HG02884 (cell line): ENCODE measurements around the gene SLCO3A1.

Source experiments
- ATAC-seq: cut with Tn5 transposase; IDR thresholded peaks from one replicate; pipeline ENCODE4 v1.9.1; 2021; ENCODE audit warnings: mild to moderate bottlenecking, moderate library complexity; ENCODE audit not compliant: unreplicated experiment

SLCO3A1 gene

GRCh38 chr15:92116330-92116729 lies 262.8 kb downstream of the SLCO3A1 start:
- no peak for ATAC-seq

GRCh38 chr15:92117261-92117731 lies 263.8 kb downstream of the SLCO3A1 start:
- no peak for ATAC-seq

- ATAC-seq, result no peak
Observed at GRCh38 chr15:92118162-92118935, 264.8 kb downstream of the SLCO3A1 start.

GRCh38 chr15:92118936-92119325 lies 265.4 kb downstream of the SLCO3A1 start:
- no peak for ATAC-seq

DNA sequence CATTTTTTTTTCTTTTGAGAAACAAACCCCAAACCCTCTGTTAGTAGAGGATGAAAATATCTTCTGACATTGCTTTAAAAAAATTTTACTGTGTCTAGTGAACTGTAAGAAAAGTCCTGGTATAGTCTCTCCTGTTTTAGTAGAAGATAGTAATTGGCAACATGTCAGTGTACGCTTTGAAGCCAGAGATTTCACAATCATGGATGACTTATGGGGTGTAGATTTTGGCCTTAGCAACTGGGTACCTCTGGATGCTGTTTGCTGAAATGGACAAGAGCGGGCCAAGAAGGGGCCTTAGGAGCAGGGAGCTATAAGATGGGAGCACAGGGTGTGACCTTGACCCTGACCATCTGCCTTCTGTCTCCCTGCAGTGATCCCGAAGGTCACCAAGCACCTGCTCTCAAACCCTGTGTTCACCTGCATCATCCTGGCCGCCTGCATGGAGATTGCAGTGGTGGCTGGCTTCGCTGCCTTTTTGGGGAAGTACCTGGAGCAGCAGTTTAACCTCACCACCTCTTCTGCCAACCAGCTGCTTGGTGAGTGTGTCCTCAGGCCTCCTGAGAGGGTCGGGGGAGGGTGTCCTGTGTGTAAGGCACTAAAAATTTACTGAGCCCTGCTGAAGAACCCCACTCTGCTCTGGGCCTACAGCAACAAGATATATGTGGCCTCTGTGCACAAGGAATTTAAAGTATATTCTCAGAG lies 266.7 kb downstream of the SLCO3A1 start:
- no peak for ATAC-seq

- ATAC-seq, result no peak
Observed at GRCh38 chr15:92121047-92121446, 267.5 kb downstream of the SLCO3A1 start.

GRCh38 chr15:92122259-92122658 lies 268.8 kb downstream of the SLCO3A1 start:
- ATAC-seq, result no peak

- no peak for ATAC-seq
Observed at GRCh38 chr15:92123962-92124656, 270.6 kb downstream of the SLCO3A1 start.

- no peak for ATAC-seq
Observed at GRCh38 chr15:92124657-92125010, 271.1 kb downstream of the SLCO3A1 start.

GRCh38 chr15:92128788-92129187 lies 275.3 kb downstream of the SLCO3A1 start:
- ATAC-seq, result no peak

GRCh38 chr15:92130244-92130643 lies 276.7 kb downstream of the SLCO3A1 start:
- no peak for ATAC-seq

GRCh38 chr15:92130906-92131305 lies 277.4 kb downstream of the SLCO3A1 start:
- no peak for ATAC-seq

GRCh38 chr15:92132982-92133755 lies 279.7 kb downstream of the SLCO3A1 start:
- no peak for ATAC-seq

DNA sequence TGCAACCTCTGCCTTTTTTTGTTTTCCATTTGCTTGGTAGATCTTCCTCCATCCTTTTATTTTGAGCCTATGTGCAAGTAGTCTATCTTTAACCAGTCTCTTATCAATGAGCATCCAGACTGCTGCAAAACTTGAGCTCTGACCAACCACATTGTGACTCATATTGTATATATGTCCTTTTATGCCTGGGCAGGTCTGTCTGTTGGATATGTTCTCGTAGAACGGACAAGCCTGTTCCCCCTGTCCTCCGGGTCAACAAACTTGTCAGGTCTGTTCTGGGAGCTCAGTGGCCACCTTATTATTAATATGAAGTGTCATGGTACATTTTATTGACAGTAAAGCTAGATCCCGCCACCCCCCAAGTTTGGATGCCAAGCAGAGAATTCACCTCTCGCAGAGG lies 287.3 kb downstream of the SLCO3A1 start:
- ATAC-seq, result no peak

DNA sequence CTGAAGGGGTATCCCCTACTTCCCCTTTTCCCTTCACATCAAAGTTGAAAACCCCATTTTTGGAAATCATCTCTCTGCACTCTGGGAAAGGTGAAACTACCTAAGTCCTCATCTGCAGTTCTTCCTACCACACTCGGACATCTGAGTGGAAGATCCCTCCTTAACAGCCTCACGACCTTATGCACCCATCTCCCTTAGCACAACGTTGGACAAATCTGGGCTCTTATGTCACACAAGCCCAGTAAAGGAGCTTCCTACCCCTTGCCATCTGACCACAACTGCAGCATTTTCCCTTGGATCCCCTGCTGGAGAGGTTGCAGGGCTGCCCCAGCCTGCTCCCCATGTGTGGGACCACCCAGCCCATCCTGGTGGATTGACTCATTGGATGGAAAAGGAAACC lies 288.1 kb downstream of the SLCO3A1 start:
- ATAC-seq, result no peak

GRCh38 chr15:92142242-92143232 lies 289.0 kb downstream of the SLCO3A1 start:
- ATAC-seq, result no peak

DNA sequence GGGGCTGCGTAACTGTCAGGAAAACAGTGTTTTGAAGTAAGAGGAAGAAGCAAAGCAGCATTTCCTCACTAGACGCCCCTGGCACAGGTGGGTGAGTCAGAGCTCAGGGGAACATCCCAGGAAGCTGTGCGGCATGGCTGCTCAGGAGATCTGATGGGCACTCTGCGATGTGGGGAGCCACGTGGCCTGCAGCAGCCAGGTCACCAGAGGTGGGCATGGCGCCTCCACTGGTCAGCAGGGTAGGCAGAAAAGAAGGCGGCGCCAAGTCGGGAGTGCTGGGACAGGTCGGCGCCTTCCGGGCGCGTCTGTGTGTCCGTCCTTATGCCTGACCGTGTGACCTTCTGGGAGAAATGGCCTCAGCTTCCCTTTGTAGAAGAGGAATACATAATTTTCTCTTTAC lies 290.3 kb downstream of the SLCO3A1 start:
- no peak for ATAC-seq

GRCh38 chr15:92146511-92147150 lies 293.1 kb downstream of the SLCO3A1 start:
- ATAC-seq, result no peak

DNA sequence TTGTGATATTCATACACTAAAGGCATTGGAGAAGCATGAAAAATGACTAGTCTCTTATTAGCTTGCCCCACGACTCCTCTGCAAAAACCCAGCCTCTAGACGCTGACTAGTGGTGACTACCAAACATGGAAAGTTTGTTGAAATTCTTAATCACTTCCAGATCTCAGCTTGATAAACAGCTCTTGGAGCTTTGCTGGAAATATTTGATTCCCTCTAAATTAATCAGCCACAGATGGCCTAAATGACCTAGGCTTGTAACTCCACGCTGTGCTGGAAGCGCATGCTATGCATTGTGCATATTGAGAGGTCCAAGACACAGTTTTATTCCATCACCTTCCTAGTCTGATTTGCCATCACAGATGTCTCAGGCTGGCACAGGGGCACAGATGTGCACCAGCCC lies 295.5 kb downstream of the SLCO3A1 start:
- ATAC-seq, result no peak
